Neuronal stem cell (in vitro differentiated cells): Measurements from ENCODE around the gene TBC1D5.

ENCODE experiments used
- DNase-seq: peaks from one replicate; pipeline ENCODE4 v3.0.0-alpha.2; 2013; ENCODE audit warnings: low spot score
- H2AFZ ChIP-seq: one replicate; pipeline ENCODE4 v1.6.1; 2013; ENCODE audit warnings: mild to moderate bottlenecking, low read length, inconsistent platforms
- H2AK5ac ChIP-seq: 2 replicates; pipeline ENCODE4 v1.6.1; 2013; ENCODE audit warnings: low read depth, mild to moderate bottlenecking, inconsistent platforms, low read length, moderate library complexity, mixed read lengths
- H2BK120ac ChIP-seq: 2 replicates; pipeline ENCODE4 v1.6.1; 2013; ENCODE audit warnings: low read depth, mild to moderate bottlenecking, inconsistent platforms, low read length, moderate library complexity, mixed read lengths
- H2BK12ac ChIP-seq: one replicate; pipeline ENCODE4 v1.6.1; 2013; ENCODE audit warnings: low read length, inconsistent platforms
- H2BK15ac ChIP-seq: 2 replicates; pipeline ENCODE4 v1.6.1; 2013; ENCODE audit warnings: mild to moderate bottlenecking, low read length, inconsistent platforms, mixed read lengths
- H2BK5ac ChIP-seq: one replicate; pipeline ENCODE4 v1.6.1; 2013; ENCODE audit warnings: inconsistent platforms, mild to moderate bottlenecking, low read length, moderate library complexity
- H3K14ac ChIP-seq: one replicate; pipeline ENCODE4 v1.6.1; 2013; ENCODE audit warnings: low read length, inconsistent platforms
- H3K18ac ChIP-seq: 2 replicates; pipeline ENCODE4 v1.6.1; 2013; ENCODE audit warnings: low read length, inconsistent platforms
- H3K23ac ChIP-seq: 2 replicates; pipeline ENCODE4 v1.6.1; 2013; ENCODE audit warnings: low read depth, mild to moderate bottlenecking, mixed read lengths, low read length, inconsistent platforms; ENCODE audit not compliant: poor library complexity
- H3K27ac ChIP-seq: replicated peaks from 3 replicates; pipeline ENCODE4 v1.5.1; 2013; ENCODE audit warnings: low read length, inconsistent platforms
- H3K27me3 ChIP-seq, 3 experiments: 2 replicates each; pipeline ENCODE4 v1.6.1; 2013; ENCODE audit warnings: low read length in 3 of 3, mild to moderate bottlenecking in 2 of 3, inconsistent platforms in 1 of 3, low read depth in 1 of 3, mixed read lengths in 1 of 3, moderate library complexity in 1 of 3; ENCODE audit not compliant: control insufficient read depth in 3 of 3, insufficient read depth in 3 of 3
- H3K36me3 ChIP-seq, 2 donors: replicated peaks in 1 of 2; 2 replicates each; pipeline ENCODE4 v1.6.1; 2013; ENCODE audit warnings: low read length in 2 of 2; ENCODE audit not compliant: control insufficient read depth in 2 of 2, insufficient read depth in 2 of 2
- H3K4ac ChIP-seq: 2 replicates; pipeline ENCODE4 v1.6.1; 2013; ENCODE audit warnings: inconsistent platforms, mild to moderate bottlenecking, low read length, moderate library complexity
- H3K4me1 ChIP-seq, 2 donors: 1 replicate in 1 of 2; 2 replicates in 1 of 2; pipeline ENCODE4 v1.6.1; 2013; ENCODE audit warnings: low read length in 2 of 2, low read depth in 1 of 2; ENCODE audit not compliant: control insufficient read depth in 2 of 2, insufficient read depth in 1 of 2
- H3K4me2 ChIP-seq: one replicate; pipeline ENCODE4 v1.6.1; 2013; ENCODE audit warnings: mild to moderate bottlenecking, low read length, inconsistent platforms; ENCODE audit not compliant: insufficient read depth, poor library complexity, severe bottlenecking
- H3K4me3 ChIP-seq, 2 donors: 2 replicates each; pipeline ENCODE4 v1.5.1; 2013; ENCODE audit warnings: low read length in 2 of 2, mild to moderate bottlenecking in 2 of 2, inconsistent platforms in 1 of 2, moderate library complexity in 1 of 2
- H3K79me1 ChIP-seq: one replicate; pipeline ENCODE4 v1.6.1; 2013; ENCODE audit warnings: low read depth, mild to moderate bottlenecking, inconsistent platforms, low read length, moderate library complexity
- H3K9ac ChIP-seq: one replicate; pipeline ENCODE4 v1.6.1; 2013; ENCODE audit warnings: mild to moderate bottlenecking, low read depth, low read length, inconsistent platforms; ENCODE audit not compliant: poor library complexity
- H3K9me3 ChIP-seq, 2 donors: replicated peaks in 1 of 2; 2 replicates each; pipeline versions ENCODE3 to v1.6.1; 2013; ENCODE audit warnings: low read length in 2 of 2, mild to moderate bottlenecking in 2 of 2, inconsistent platforms in 1 of 2, low read depth in 1 of 2, mixed read lengths in 1 of 2, moderate library complexity in 1 of 2; ENCODE audit not compliant: control insufficient read depth in 2 of 2, insufficient read depth in 1 of 2
- H4K8ac ChIP-seq: one replicate; pipeline ENCODE4 v1.6.1; 2013; ENCODE audit warnings: low read depth, mild to moderate bottlenecking, inconsistent platforms, low read length, moderate library complexity
- H4K91ac ChIP-seq: one replicate; pipeline ENCODE4 v1.6.1; 2013; ENCODE audit warnings: low read length, low read depth, mild to moderate bottlenecking, inconsistent platforms; ENCODE audit not compliant: poor library complexity
- WGBS, 2 donors: extraction: QIAGEN DNeasy Blood & Tissue Kit; methylation state at CpG; one replicate each; pipeline ENCODE4 v1.1.7; 2013; ENCODE audit warnings: missing lambda C conversion rate in 2 of 2, mixed read lengths in 1 of 2; ENCODE audit not compliant: insufficient read length in 2 of 2, insufficient replicate concordance in 1 of 2; ENCODE audit errors: extremely low coverage in 2 of 2; 5-methylcytosine and 5-hydroxymethylcytosine counted together

Gene TBC1D5

GRCh38 chr3:17232442-17232841, 510.0 kb downstream of the TBC1D5 start:
- H3K4me3 ChIP-seq = no peak overlapping the region
- H2BK15ac ChIP-seq = no peak overlapping the region
- no peak overlapping the region for H2AK5ac ChIP-seq
- no peaks in the 10 kb centered on the region for H3K36me3 ChIP-seq
- H3K18ac ChIP-seq = no peak overlapping the region
- no peak overlapping the region for H3K4me2 ChIP-seq
- no peak overlapping the region for H3K9ac ChIP-seq
- no peak overlapping the region for H2BK120ac ChIP-seq
- no peak overlapping the region for H2AFZ ChIP-seq
- no peak overlapping the region for H4K91ac ChIP-seq
- H2BK12ac ChIP-seq = no peak overlapping the region
- H3K9me3 ChIP-seq = no peaks in the 10 kb centered on the region
- no peak overlapping the region for H3K23ac ChIP-seq
- no peak for DNase-seq
- no peaks in the 10 kb centered on the region for H3K27me3 ChIP-seq
- H3K27ac ChIP-seq = no peak overlapping the region
- H3K79me1 ChIP-seq = no peaks in the 10 kb centered on the region
- H4K8ac ChIP-seq = no peak overlapping the region
- H3K14ac ChIP-seq = no peak overlapping the region
- no peak overlapping the region for H3K4ac ChIP-seq
- H2BK5ac ChIP-seq = no peak overlapping the region
- no peaks in the 10 kb centered on the region for H3K4me1 ChIP-seq

GRCh38 chr3:17231537-17232261, 510.7 kb downstream of the TBC1D5 start:
- Histone ChIP-seq H2BK5ac (no peak overlapping the region), H3K36me3 (no peaks in the 10 kb centered on the region), H2BK12ac (no peak overlapping the region), H3K4me3 (no peak overlapping the region), H3K4ac (no peak overlapping the region), H2AK5ac (no peak overlapping the region), H4K91ac (no peak overlapping the region), H3K18ac (no peak overlapping the region), H3K14ac (no peak overlapping the region), H3K4me2 (no peak overlapping the region), H3K9me3 (no peaks in the 10 kb centered on the region), H3K27me3 (no peaks in the 10 kb centered on the region), H2AFZ (no peak overlapping the region), H3K27ac (no peak overlapping the region), H3K23ac (no peak overlapping the region), H3K4me1 (no peaks in the 10 kb centered on the region), H4K8ac (no peak overlapping the region), H2BK120ac (no peak overlapping the region), H3K9ac (no peak overlapping the region), H3K79me1 (no peaks in the 10 kb centered on the region), H2BK15ac (no peak overlapping the region)
- DNase-seq = no peak
- no CpG with 5 or more reads among the region's 3 CpGs for WGBS, 2 donors

GRCh38 chr3:17227472-17227871, 515.0 kb downstream of the TBC1D5 start:
- H4K91ac ChIP-seq = no peak overlapping the region
- H3K9ac ChIP-seq = no peak overlapping the region
- WGBS, 2 donors = no CpG with 5 or more reads among the region's 2 CpGs
- H4K8ac ChIP-seq = no peak overlapping the region
- H3K27ac ChIP-seq = no peak overlapping the region
- H3K4me2 ChIP-seq = no peak overlapping the region
- H3K4me3 ChIP-seq = no peak overlapping the region
- H2AFZ ChIP-seq = no peak overlapping the region
- no peak overlapping the region for H2BK5ac ChIP-seq
- H3K14ac ChIP-seq = no peak overlapping the region
- H3K36me3 ChIP-seq = no peaks in the 10 kb centered on the region
- H2BK120ac ChIP-seq = no peak overlapping the region
- H2AK5ac ChIP-seq = no peak overlapping the region
- H3K79me1 ChIP-seq = no peaks in the 10 kb centered on the region
- H3K4me1 ChIP-seq = no peaks in the 10 kb centered on the region
- H2BK12ac ChIP-seq = no peak overlapping the region
- H3K23ac ChIP-seq = no peak overlapping the region
- no peak overlapping the region for H3K4ac ChIP-seq
- no peak for DNase-seq
- no peaks in the 10 kb centered on the region for H3K9me3 ChIP-seq
- no peaks in the 10 kb centered on the region for H3K27me3 ChIP-seq
- no peak overlapping the region for H3K18ac ChIP-seq
- H2BK15ac ChIP-seq = no peak overlapping the region

GRCh38 chr3:17221529-17221928, 520.9 kb downstream of the TBC1D5 start:
- H3K14ac ChIP-seq = no peak overlapping the region
- H3K79me1 ChIP-seq = no peaks in the 10 kb centered on the region
- H2BK120ac ChIP-seq = no peak overlapping the region
- no peak overlapping the region for H3K23ac ChIP-seq
- WGBS, 2 donors = no CpG with 5 or more reads among the region's 1 CpG
- H3K9ac ChIP-seq = no peak overlapping the region
- H3K4me3 ChIP-seq = no peak overlapping the region
- peaks cover 2 to 3% of the 10 kb centered on the region in 2 donors for H3K9me3 ChIP-seq
- no peak overlapping the region for H4K91ac ChIP-seq
- no peak overlapping the region for H2AFZ ChIP-seq
- no peak overlapping the region for H2BK12ac ChIP-seq
- no peak for DNase-seq
- no peak overlapping the region for H3K18ac ChIP-seq
- no peak overlapping the region for H3K27ac ChIP-seq
- no peak overlapping the region for H2BK15ac ChIP-seq
- no peaks in the 10 kb centered on the region for H3K27me3 ChIP-seq
- no peaks in the 10 kb centered on the region for H3K4me1 ChIP-seq
- H4K8ac ChIP-seq = no peak overlapping the region
- H2AK5ac ChIP-seq = no peak overlapping the region
- H3K4me2 ChIP-seq = no peak overlapping the region
- H3K36me3 ChIP-seq = no peaks in the 10 kb centered on the region
- H2BK5ac ChIP-seq = no peak overlapping the region
- H3K4ac ChIP-seq = no peak overlapping the region
